Measurements from ENCODE around the gene RUNX3. TPM values are rescaled to one million over a fixed set of nuclear protein-coding genes. Genes with fewer than 3 reads are reported as not detected.

RUNX3 gene
- polyA plus RNA-seq, 1 of the 3 experiments (the other 2 are of a cell fraction): not detected

- Histone ChIP-seq H3K9me3 (no peaks in the 10 kb centered on the region), H3K4me3 (ENCODE audit: low read depth in 2 of 2, low read length in 1 of 2) (no peak overlapping the region), H4K20me1 (ENCODE audit: insufficient read depth) (no peaks in the 10 kb centered on the region), H3K4me2 (no peak overlapping the region), H3K9ac (no peak overlapping the region), H3K36me3 (replicated peaks in 1 of 2; ENCODE audit: control insufficient read depth in 1 of 2, insufficient read depth in 2 of 2, low read length in 1 of 2) (no peaks in the 10 kb centered on the region), H3K9me2 (no peaks in the 10 kb centered on the region), H3K4me1 (ENCODE audit: control insufficient read depth in 1 of 2, insufficient read depth in 2 of 2, low read depth in 1 of 2, low read length in 1 of 2) (no peaks in the 10 kb centered on the region; a peak in 1 of 4 replicates), H2AFZ (ENCODE audit: low read depth) (no peak overlapping the region), H3K27me3 (ENCODE audit: insufficient read depth) (no peaks in the 10 kb centered on the region; the same call in 1 of the 2 replicates), H3K79me2 (ENCODE audit: insufficient read depth) (no peaks in the 10 kb centered on the region), H3F3A (replicated peaks; ENCODE audit: insufficient read depth) (no peaks in the 10 kb centered on the region), H3K27ac (ENCODE audit: low read depth in 2 of 2, low read length in 1 of 2) (no peak overlapping the region)
- ChIA-PET POLR2A (no interaction called here), CTCF (interaction anchor here (6.6 kb wide), 1 partner anchor 13 kb away, joined by 42 read pairs; the partner anchor contains the start of gene RUNX3)
- no peak for DNase-seq
- WGBS (ENCODE audit: low lambda C conversion rate): 65% methylated on average over 3 of the region's 3 CpGs
- TF ChIP-seq JUND (IDR thresholded peaks at IDR 0.05) (no peak), MEF2A (IDR thresholded peaks at IDR 0.05; ENCODE audit: borderline replicate concordance, low read depth) (no peak), EP300 (IDR thresholded peaks at IDR 0.05; ENCODE audit: borderline replicate concordance in 1 of 2, low read depth in 1 of 2, low read length in 1 of 2) (no peak), SIN3A (IDR thresholded peaks at IDR 0.05; ENCODE audit: borderline replicate concordance, low read depth, low read length) (no peak)
Observed at GRCh38 chr1:24944318-24944717, 14.2 kb upstream of the RUNX3 start.

- Histone ChIP-seq H3K79me2 (ENCODE audit: insufficient read depth) (no peaks in the 10 kb centered on the region), H3K4me2 (no peak overlapping the region), H3F3A (replicated peaks; ENCODE audit: insufficient read depth) (no peaks in the 10 kb centered on the region), H2AFZ (ENCODE audit: low read depth) (no peak overlapping the region), H3K36me3 (replicated peaks in 1 of 2; ENCODE audit: control insufficient read depth in 1 of 2, insufficient read depth in 2 of 2, low read length in 1 of 2) (no peaks in the 10 kb centered on the region), H4K20me1 (ENCODE audit: insufficient read depth) (no peaks in the 10 kb centered on the region), H3K27ac (ENCODE audit: low read depth in 2 of 2, low read length in 1 of 2) (no peak overlapping the region), H3K9me3 (no peaks in the 10 kb centered on the region), H3K4me1 (ENCODE audit: control insufficient read depth in 1 of 2, insufficient read depth in 2 of 2, low read depth in 1 of 2, low read length in 1 of 2) (no peaks in the 10 kb centered on the region; a peak in 1 of 4 replicates), H3K9ac (no peak overlapping the region), H3K9me2 (no peaks in the 10 kb centered on the region), H3K27me3 (ENCODE audit: insufficient read depth) (no peaks in the 10 kb centered on the region; the same call in 1 of the 2 replicates), H3K4me3 (ENCODE audit: low read depth in 2 of 2, low read length in 1 of 2) (no peak overlapping the region)
- no peak for DNase-seq
- 78% methylated on average over 6 of the region's 19 CpGs for WGBS (ENCODE audit: low lambda C conversion rate)
- CTCF ChIA-PET: interaction anchor here (6.6 kb wide), 1 partner anchor 11 kb away, joined by 42 read pairs; the partner anchor contains the start of gene RUNX3
- POLR2A ChIA-PET: no interaction called here
- TF ChIP-seq YY1 (IDR thresholded peaks at IDR 0.05; ENCODE audit: low read depth) (no peak), ZBTB33 (IDR thresholded peaks at IDR 0.05; ENCODE audit: borderline replicate concordance, low read depth) (no peak), USF2 (IDR thresholded peaks at IDR 0.05; ENCODE audit: borderline replicate concordance, low read depth, low read length) (no peak), MEF2A (IDR thresholded peaks at IDR 0.05; ENCODE audit: borderline replicate concordance, low read depth) (no peak), RFX5 (IDR thresholded peaks at IDR 0.05; ENCODE audit: low read length) (no peak), GATA2 (CRISPR knock-in tag; IDR thresholded peaks at IDR 0.05) (no peak), TEAD4 (IDR thresholded peaks at IDR 0.05; ENCODE audit: borderline replicate concordance, insufficient read depth) (no peak), FOXJ3 (CRISPR knock-in tag; IDR thresholded peaks at IDR 0.05) (no peak), REST (IDR thresholded peaks at IDR 0.05; ENCODE audit: low read depth, low read length) (no peak), JUND (IDR thresholded peaks at IDR 0.05) (no peak), POLR2AphosphoS5 (IDR thresholded peaks at IDR 0.05; ENCODE audit: low read depth, low read length) (no peak), IRF3 (IDR thresholded peaks at IDR 0.05; ENCODE audit: low read depth, low read length) (no peak), CTCF (IDR thresholded peaks at IDR 0.05) (no peak), FOXM1 (IDR thresholded peaks at IDR 0.05; ENCODE audit: low read depth) (no peak), RCOR1 (IDR thresholded peaks at IDR 0.05; ENCODE audit: low read length) (no peak), MXI1 (IDR thresholded peaks at IDR 0.05; ENCODE audit: low read depth, low read length) (no peak), SIN3A (IDR thresholded peaks at IDR 0.05; ENCODE audit: borderline replicate concordance, low read depth, low read length) (no peak)
Observed at GRCh38 chr1:24942789-24943188, 12.7 kb upstream of the RUNX3 start.
